ENCODE results near the gene PRPF31.
A peak's percentile ranks its signal among the peaks of the same experiment; 100 is the strongest.

Gene PRPF31, protein sequence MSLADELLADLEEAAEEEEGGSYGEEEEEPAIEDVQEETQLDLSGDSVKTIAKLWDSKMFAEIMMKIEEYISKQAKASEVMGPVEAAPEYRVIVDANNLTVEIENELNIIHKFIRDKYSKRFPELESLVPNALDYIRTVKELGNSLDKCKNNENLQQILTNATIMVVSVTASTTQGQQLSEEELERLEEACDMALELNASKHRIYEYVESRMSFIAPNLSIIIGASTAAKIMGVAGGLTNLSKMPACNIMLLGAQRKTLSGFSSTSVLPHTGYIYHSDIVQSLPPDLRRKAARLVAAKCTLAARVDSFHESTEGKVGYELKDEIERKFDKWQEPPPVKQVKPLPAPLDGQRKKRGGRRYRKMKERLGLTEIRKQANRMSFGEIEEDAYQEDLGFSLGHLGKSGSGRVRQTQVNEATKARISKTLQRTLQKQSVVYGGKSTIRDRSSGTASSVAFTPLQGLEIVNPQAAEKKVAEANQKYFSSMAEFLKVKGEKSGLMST

DNA sequence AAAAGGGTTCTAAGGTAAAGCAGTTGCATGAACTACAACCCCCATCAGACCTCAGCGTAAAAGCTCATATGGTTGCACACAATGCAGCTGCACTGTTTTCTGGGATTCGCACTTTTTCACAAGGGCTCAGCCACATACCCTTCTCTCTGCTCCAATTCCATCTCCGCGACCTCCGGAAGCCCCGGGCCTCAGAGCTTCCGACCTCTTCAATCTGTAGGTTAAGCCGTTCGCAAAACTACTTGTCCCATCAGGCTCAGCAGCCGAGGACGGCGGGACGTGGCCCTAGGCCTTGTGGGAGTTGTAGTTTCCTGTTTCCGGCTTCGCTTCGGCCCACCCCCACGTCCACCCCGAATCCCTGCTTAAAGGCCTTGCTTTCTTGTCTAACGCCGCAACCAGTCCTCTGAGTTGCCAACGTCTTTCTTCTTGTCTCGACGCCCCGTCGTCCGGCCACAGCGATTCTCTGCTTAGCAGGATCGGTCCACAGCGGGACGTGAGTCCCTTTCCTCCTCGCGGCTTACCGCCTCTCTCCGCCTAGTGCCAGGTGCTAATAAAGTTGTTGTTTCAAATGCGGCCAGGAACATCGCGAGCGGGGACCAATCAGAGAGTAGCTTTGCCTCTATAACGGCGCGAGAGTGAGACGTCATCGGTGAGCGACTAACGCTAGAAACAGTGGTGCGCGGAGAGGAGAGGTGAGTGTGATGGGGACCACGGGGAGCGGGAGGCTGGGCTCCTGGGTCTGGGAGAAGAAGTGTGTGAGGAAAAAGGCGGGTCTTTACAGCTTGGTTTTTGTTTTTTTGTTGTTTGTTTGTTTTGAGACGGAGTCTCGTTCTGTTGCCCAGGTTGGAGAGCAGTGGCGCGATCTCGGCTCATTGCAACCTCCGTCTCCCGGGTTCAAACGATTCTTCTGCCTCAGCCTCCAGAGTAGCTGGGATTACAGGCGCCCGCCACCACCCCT, at the start of gene PRPF31, which contains the start of gene TFPT:
Gene PRPF31, plus strand, starts transcription at position 646 of the 955 bp plus-strand sequence. CDS start 2,525 bp downstream, outside the sequence.
Gene TFPT, minus strand, starts transcription at position 549 of the 955 bp plus-strand sequence. Its CDS starts 388 bp downstream, at position 161.
- TF ChIP-seq, protein P1, sequence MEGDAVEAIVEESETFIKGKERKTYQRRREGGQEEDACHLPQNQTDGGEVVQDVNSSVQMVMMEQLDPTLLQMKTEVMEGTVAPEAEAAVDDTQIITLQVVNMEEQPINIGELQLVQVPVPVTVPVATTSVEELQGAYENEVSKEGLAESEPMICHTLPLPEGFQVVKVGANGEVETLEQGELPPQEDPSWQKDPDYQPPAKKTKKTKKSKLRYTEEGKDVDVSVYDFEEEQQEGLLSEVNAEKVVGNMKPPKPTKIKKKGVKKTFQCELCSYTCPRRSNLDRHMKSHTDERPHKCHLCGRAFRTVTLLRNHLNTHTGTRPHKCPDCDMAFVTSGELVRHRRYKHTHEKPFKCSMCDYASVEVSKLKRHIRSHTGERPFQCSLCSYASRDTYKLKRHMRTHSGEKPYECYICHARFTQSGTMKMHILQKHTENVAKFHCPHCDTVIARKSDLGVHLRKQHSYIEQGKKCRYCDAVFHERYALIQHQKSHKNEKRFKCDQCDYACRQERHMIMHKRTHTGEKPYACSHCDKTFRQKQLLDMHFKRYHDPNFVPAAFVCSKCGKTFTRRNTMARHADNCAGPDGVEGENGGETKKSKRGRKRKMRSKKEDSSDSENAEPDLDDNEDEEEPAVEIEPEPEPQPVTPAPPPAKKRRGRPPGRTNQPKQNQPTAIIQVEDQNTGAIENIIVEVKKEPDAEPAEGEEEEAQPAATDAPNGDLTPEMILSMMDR (IDR thresholded peaks at IDR 0.05; ENCODE audit: low read depth, low read length, missing control alignments): no peak
- peak within 1 kb of the TSS; percentile 78 for H3K4me3 ChIP-seq (ENCODE audit: low read depth, low read length)
- DNase-seq (ENCODE audit: low read depth): peak; percentile 95

DNA sequence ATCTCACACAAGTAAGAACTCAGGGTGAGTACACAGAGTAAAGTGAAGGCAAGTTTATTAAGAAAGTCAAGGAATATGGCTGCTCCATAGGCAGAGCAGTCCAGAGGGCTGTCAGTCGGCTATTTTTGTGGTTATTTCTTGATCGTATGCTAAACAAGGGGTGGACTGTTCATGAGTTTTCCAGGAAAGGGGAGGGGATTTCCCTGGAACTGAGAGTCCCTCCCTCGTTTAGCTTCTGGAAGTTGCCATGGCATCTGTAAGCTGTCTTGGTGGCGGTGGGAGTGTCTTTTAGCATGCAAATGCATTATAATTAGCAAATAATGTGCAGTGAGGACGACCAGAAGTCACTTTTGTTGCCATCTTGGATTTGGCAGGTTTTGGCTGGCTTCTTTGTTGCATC, 46.1 kb upstream of the PRPF31 start:
- TF ChIP-seq, protein P1 (IDR thresholded peaks at IDR 0.05; ENCODE audit: low read depth, low read length, missing control alignments): no peak
- no peak for DNase-seq (ENCODE audit: low read depth)
- H3K4me3 ChIP-seq (ENCODE audit: low read depth, low read length): no peak overlapping the region

DNA sequence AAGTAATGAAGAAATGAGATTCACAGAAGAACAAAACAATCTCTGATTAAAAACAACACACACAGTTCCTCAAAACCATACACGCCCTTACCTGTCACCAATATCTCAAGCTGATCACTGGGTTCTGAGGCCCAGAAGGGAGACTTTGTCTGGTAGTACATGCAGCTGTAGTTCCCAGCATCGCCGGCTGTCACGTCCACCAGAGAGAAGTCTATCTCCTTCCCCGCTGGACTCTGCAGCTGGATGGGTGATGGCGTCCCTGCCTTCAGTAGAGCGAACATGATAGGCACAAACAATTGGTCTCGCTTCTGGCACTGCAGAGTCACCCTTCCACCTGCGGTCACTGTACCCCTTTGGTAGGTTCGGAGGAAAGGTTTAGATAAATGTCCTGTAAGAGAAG, 41.7 kb upstream of the PRPF31 start:
- TF ChIP-seq, protein P1 (IDR thresholded peaks at IDR 0.05; ENCODE audit: low read depth, low read length, missing control alignments): no peak
- DNase-seq (ENCODE audit: low read depth): no peak
- no peak overlapping the region for H3K4me3 ChIP-seq (ENCODE audit: low read depth, low read length)

DNA sequence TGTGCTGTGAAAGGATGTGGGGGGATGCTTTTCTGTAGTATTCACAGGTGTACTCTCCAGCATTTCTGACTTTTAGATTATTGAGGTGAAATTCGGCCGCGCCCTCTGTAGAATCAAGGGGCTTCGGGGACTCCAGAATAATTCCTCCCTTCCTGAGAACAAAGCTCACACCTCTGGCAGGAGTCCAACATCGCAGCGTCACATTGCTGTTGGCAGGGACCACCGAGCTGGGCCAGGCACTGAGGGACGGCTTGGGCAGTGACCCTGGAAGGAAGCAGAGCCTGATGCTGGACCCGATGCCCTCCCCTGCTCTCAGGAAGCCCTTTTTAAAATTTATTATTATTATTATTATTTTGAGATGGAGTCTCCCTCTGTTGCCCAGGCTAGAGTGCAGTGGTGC, 40.7 kb upstream of the PRPF31 start:
- DNase-seq (ENCODE audit: low read depth): no peak
- TF ChIP-seq, protein P1 (IDR thresholded peaks at IDR 0.05; ENCODE audit: low read depth, low read length, missing control alignments): no peak
- H3K4me3 ChIP-seq (ENCODE audit: low read depth, low read length): no peak overlapping the region

DNA sequence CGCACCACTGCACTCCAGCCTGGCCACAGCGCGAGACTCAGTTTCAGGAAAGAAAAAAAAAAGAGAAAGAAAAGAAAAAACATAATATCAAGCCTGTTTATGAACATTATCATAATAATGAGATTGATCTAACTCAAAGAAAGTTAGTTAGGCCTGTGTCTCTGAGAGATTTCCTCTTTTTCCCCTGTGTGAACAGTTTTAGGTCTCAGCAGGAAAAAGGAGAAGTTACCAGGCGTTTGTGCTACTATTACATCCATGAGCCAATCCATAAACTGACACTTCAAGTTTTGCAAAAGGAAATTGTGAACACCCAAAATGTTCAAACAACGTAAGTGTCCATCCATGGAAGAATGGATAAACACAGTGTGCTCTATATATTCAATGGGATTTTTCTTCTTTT, 38.2 kb upstream of the PRPF31 start:
- H3K4me3 ChIP-seq (ENCODE audit: low read depth, low read length): no peak overlapping the region
- no peak for DNase-seq (ENCODE audit: low read depth)
- TF ChIP-seq, protein P1 (IDR thresholded peaks at IDR 0.05; ENCODE audit: low read depth, low read length, missing control alignments): no peak

DNA sequence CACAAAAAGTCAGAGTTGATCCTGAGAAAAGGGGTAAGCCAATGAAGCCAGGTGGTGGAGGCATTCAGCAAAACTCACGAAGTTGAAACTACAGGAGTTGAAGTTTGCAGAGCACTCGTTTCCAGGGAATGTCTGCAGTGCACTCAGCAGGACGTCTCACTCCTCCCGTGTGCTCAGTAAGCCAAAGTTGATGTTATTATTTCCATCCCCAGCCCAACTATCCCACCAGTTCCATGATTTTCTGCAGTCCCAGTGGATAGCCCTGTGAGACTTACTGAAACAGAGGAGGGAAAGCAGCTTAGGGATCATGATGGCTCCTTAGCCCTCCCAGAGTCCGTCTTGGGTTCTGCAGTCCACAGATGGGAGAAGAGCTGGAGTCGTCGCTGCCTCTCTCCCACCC, 34.5 kb upstream of the PRPF31 start, which contains the start of gene TARM1:
Gene TARM1, minus strand, starts transcription at position 334 of the 400 bp plus-strand sequence. Its CDS starts 25 bp downstream, at position 309.
- DNase-seq (ENCODE audit: low read depth): no peak
- H3K4me3 ChIP-seq (ENCODE audit: low read depth, low read length): no peak within 1 kb of the TSS
- TF ChIP-seq, protein P1 (IDR thresholded peaks at IDR 0.05; ENCODE audit: low read depth, low read length, missing control alignments): no peak

All from GM12864 (cell line).